HG03097 (cell line): ENCODE measurements around the gene NKAIN1.

ENCODE experiments used
- ATAC-seq: cut with Tn5 transposase; IDR thresholded peaks from one replicate; pipeline ENCODE4 v1.9.1; 2021; ENCODE audit not compliant: unreplicated experiment, low FRiP score

NKAIN1 gene

DNA sequence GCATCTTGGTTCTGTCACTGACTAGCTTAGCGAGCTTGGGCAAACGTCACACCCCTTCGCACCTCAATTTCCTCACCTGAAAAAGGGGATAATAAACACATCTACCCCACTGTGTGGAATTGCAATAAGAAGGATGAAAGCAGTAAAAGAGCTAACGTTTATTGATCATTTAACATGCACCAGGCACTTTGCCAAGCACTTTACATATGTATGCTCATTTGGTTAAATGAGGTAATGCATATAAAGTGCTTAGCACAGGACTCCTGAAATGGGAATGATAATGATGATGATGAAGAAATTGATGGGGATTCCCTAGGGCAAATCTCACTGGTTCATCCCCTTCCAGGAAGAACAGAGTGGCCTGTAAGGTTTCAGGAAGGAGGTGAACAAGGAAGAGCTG, 4.8 kb downstream of the NKAIN1 start:
- ATAC-seq: no peak

DNA sequence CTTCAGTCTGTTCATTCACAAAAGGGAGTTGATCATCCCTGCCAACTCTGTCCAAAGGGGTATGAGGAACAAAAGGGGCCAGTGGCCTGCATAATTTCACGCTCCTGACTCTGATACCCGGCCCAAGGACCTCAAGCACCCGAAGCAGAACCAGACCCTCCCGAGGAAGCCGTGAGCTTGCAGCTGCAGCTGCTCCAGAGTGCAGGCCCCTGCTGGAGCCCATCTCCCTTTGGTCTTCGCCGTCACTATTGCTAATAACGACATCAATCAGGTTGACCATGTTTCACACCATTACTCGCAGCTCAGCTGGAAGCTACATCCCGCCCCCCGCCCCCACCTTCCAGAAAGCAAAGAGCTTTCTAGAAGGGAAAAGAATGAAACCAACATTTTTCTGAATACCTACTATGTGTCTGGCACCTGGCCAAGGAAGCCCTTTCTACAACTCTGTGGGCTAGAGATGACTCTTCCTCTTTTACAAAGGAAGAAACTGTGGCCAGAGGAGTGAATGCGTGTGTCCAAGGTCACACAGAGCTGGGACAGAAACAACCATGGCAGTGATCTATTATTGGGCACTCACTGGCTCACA, 5.5 kb downstream of the NKAIN1 start:
- no peak for ATAC-seq

DNA sequence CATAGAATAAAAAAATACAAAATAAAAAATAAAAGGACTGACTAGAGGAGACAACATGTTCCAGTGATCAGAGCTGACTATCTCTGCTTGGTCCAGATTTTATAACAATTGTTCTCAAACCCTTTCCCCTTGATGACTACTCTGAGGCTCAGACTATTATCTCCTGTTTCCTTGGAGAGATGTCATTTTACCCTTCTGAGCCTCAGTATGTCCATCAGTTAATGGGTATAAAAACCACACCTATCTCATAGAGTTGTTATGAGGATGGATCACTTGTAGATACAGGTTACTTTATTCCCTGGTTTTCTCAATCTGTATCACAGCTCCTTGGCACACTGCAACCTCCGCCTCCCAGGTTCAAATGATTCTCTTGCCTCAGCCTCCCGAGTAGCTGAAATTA, 7.0 kb downstream of the NKAIN1 start:
- ATAC-seq: no peak

DNA sequence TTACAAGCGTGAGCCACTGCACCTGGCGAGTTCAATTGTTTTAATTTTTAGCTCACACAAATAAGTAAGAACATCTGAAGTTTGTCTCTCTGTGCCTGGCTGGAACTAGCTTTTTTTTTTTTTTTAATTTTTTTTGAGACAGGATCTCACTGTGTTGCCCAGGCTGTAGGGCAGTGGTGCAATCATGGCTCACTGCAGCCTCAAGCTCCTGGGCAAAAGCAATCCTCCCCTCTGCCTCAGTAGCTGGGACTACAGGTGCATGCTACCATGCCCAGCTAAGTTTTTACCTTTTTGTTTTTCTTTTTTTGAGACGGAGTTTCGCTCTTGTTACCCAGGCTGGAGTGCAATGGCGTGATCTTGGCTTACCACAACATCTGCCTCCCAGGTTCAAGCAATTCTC, 7.9 kb downstream of the NKAIN1 start:
- no peak for ATAC-seq

DNA sequence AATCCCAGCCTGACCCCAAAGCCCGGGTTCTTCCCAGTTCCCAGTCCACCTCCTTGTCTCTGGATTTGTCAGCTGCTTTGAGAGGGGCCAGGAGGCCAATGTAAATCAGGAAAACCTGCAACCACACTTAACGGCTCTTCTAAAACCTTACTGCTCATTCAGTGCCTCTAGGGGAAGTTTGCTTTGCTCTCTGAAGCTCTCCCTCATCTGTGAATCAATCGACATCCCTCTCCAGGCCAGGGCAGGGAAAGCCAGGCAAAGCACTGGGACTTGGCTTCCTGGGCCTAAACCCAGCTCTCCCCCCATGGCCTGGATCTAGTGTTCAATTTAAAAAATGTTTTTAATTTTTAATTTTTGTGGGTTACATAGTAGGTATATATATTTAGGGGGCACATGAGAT, 9.3 kb downstream of the NKAIN1 start:
- ATAC-seq: no peak

DNA sequence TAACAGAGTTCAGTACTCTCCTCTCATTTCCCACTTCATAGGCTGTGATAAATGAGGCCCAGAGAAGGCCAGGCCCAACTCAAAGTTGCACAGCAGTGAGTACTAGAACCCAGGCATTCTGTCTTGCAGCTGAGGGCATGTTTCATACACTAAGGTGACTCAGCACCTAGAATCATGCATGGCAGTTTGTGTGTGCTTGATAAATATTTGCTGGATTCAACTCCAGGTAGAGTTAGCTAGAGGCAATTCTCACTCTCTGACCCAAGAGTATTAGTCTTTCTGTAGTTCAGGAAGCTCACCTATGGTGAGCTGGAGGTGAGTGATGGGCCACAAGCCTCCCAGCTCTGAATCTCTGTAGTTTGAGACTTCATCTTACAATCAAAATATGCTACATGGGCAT, 10.7 kb downstream of the NKAIN1 start:
- ATAC-seq: no peak

DNA sequence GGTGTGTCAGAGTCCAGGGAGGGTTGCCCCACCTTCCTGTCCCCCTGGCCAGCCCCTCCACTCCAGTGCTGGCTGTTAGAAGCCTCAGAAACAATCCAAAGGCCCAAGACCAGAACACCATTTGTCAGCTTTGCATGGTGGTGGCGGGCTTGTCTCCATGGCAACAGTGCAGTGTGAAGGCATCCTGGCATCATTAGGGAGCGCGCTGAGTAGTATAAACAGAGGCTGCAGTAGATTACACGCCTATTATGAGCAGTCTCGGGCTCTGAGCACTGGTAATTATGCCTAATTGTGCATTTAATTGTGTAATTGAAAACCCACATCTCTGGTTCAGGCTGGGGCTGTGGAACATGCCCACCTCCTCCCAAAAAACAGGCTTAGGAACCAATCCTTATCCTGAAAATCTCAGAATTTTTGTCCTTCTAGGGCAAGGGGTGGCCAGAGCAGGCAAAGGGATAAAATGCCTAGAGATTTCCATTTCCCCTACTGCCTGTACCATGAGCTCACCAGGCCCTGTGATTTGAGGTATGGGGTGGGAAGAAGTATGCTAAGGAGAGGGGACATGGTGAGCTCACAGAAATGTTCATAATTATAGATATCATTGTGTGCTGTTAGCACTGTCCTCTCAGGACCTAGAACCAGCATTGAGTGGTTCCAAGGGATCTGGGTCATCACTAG, 11.7 kb downstream of the NKAIN1 start:
- ATAC-seq: no peak

DNA sequence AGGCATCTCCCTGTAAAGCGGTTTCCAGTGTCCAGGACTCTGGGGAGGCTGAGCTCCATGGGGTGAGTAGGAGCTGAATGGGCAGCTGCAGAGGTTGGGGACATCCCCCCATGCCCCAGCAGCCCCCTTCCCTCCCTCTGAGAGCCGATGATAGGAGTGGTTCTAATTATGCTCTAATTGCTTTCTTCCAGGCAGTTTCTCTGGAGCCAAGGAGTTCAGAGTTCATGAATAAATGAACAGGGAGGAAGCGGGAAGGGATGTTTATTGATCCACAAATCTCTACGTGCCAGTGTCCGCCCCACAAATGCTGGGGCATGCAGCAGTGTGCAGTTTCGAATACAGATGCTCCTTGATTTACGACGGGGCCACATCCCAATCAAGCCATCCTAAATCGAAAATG, 15.6 kb downstream of the NKAIN1 start:
- ATAC-seq: no peak

DNA sequence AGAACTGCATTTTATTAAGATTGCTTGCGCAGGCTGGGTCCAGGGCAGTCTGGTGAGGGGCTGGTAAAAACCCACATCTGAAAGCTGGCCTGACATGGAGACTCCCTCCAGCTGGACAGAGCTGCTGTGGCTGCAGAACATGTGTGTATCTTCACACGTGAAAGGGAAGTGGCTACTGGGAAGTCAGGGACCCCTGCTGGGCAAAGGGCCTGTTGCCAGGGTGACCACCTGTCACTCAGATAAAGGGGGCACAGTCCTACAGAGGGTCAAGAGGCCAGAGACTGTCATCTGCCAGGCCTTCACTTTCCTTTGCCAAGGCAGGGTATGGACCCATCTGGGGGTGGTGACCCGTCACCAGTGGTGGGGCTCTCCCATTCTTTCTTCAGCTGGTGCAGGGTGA, 17.5 kb downstream of the NKAIN1 start:
- ATAC-seq: no peak

DNA sequence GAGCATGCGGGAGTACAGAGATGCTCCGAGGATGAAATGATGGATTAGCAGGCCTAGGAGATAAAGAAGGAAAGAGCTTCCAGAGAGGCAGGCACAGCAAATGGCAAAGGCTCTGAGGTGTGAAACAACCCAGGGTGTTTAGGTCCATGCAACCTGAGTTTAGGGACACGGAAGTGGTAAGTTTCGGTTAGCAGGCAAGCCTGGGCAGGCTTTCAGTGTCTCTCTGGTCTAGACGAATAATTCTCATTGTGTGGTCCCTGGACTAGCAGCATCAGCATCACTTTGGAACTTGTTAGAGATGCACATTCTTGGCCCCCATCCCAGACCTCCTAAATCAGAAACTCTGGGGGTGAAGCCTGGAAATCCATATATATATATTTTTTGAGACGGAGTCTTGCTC, 18.6 kb downstream of the NKAIN1 start:
- no peak for ATAC-seq

DNA sequence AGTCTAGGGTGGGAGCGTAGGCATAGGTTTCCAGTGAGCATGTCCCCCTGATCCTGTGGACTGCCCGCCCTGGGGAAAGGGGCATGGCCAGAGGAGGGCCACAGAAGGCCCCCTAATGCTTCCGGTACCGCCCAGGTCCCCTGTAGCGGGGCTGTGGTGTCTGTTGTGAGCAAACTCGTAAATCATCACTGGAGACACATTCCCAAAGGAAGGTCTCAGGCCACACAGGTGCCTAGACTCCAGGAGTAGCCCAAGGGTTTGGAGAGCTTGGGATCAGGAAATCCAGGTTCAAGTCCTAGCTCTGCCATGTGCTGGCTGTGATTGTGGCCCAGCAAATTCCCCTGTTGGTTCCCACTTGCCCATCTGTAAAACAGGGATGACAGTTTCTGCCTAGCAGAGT, 20.2 kb downstream of the NKAIN1 start:
- ATAC-seq: no peak

DNA sequence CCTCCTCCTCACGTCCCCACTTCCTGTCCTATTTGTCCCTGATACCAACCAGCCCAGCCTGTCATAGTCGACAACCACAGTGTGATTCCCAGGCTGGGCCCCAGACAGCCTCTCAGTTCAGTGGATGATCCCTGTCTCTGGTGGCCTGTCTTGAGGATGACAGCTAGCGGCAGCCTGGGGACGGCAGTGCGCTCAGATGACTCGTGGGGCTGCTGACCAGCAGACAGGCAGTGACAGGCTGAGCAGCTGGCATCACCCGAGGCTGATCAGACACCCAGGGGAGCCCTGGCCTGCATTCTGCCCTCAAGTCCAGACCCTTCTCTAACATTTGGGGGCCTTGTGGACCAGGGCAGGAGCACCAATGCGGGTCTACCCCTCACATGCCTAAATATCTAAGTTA, 21.0 kb downstream of the NKAIN1 start:
- ATAC-seq: no peak

DNA sequence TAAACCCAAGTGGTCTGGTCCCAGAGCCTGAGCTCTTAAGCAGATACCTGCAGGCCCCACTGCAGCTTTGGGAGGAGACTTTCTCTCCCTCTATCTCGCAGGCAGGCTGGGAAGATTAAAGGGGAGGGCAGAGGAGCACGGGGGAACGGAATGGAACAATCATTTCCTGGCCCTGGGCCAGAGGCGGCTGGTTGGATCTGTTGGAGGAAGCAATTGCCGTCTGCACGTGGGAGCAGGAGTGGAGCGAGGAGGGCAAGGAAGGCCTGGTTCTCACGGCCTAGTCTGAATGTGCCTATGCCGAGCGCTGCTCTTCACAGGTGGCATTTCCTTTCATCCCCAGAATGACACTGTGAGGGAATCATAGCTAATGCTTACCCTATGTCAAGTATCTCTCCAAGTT, 23.7 kb downstream of the NKAIN1 start:
- ATAC-seq: no peak

DNA sequence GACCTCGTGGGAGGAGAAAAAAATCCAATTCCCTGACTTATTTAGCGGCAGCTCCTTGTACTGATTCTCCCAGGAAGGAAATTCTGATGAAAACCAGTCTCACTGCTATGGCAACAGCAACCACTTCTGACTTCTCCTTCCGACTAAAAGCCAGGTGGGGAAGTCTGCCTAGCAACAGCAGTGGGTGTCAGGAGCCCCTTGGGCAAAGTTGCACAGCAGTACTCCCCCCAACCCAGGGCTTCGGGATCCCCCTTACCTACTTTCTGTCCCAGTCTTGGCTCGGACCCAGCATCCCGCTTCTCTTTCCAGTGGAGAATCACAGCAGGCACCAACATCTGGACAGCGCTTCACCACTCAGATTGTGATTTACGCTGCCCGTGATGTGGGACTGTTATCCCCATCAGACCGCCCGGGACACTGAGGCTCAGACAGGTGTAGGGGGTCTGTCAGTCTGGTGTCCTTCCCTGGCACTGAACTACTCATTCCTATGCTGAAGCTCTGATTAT, 24.6 kb downstream of the NKAIN1 start:
- no peak for ATAC-seq

DNA sequence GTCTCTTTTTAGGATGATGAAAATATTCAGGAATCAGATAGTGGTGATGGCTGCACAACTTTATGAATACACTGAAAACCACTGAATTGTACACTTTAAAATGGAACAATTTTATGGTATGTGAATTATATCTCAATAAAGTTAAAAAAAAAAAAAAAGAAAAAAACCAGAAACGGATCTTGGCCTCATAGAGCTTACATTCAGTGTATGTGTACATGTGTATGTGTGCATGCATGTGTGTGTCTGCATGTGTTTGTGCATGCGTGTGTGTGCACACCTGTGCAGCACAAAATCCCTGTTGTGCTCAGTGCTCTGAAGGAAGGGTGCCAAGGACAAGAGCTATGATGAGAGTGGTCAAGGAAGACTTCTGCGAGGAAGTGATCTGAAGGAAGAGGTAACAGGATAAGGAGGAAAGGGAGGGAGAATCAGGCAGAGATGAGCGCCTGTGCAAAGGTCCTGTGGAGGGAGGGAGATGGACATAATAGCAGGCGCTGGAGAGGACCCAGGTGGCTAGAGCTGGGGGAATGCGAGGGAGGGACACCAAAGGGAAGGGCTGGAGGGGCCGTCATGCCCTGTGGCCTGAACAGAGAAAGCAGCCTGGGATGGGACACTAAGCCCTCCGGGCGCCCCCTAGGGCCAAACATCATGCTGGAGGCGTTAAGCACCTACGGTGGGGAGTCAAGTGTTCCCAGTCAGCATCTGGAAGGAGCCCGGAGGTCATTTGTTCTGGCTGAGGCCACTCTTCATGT, 25.2 kb downstream of the NKAIN1 start:
- no peak for ATAC-seq

DNA sequence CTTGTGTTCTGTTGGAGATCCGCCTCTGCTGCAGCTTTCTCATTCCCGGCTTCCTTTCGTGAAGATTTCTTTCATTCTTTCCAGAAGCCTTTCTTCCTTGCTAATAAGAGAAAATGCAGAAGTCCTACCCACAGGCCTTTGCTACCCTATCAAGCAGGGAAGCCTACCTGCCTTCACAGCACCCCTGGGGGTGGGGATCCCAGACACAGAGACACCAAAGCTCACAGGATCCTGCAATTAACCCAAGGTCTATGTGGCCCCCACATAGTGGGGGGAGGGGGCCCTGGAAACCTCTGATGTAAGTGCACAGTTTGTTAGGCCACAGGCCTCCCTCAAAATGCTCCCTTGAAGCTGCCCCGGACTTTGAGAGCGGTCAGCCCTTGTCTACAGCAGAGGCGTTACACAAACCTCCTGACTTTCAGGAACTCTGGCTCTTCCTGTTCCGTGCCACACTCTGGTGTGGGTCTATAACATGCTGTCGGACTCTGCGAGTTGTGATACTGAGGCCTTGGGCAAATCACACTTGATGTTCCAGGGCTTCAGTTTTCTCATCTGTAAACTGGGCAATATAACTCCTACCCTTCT, 31.2 kb downstream of the NKAIN1 start:
- no peak for ATAC-seq

DNA sequence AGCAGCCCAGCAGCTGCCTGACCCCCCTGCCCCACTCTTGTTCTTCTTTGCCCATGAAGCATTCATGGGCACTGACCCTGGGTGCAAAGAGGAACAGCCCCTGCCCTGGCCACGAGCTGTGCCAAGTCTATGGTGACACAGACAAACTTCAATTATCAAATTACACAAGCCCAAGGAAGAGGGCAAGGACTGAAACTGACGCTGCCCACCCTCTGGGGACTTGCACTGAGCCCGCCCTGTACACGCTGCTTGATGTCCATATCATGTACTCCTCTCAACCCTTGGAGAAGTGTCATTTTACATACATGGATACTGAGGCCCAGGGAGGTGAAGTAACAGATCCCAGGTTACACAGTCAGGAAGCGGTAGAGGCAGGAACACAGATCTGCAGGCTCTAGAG, 32.1 kb downstream of the NKAIN1 start:
- ATAC-seq: no peak

DNA sequence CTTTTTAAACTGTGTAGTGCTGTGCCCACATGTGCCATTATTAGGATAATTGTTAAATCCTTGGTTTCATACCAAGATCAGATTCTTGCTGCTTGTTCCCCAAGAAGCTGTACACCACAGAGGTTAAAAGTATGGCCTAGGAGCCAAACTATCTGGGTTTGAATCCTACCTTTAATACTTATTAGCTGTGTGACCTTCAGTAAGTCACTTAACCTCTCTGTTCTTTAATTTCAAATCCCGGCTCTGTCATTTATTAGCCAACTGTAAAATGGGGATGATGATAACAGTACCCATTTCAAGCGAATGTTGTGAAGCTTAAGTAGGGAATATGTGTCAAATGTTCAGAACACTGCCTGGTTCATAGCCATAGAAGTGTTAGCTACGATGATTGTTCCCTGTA, 32.6 kb downstream of the NKAIN1 start:
- ATAC-seq: no peak

DNA sequence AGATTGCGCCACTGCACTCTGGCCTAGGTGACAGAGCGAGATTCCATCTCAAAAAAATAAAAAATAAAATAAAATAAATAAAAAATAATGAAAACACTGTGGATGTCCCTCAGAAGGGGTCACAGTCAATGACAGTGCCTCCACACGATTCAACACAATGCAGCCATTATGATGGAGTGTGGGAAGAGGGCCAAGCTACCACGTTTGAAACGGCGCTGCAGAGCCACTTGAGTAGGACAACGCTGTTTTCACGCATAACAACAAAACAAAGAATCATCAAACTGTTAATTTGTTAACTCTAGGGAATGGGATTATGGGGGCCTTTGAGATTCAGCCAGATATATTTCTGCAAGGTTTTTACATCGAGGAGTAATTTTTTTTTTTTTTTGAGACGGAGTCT, 36.5 kb downstream of the NKAIN1 start:
- no peak for ATAC-seq

DNA sequence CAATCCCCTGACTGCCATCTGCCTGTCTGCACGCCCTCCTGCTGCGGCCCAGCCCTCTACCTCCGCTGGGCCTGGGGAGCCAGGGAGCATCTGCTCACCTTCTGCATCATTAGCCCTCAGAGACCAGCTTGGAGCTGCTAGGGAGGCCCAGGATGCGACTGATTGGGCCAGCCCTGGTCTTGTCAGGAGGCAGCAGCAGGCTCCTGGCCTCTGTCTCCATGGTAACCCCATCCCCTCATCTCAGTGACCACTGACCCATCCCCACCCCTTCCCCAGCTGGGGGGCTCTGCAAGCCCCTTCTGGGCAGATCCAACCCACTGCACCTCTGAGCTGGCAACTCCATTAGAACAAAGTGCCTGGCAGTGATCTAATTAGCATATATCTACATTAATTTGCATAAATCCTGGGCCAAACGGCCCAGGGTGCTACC, 37.7 kb downstream of the NKAIN1 start:
- no peak for ATAC-seq

DNA sequence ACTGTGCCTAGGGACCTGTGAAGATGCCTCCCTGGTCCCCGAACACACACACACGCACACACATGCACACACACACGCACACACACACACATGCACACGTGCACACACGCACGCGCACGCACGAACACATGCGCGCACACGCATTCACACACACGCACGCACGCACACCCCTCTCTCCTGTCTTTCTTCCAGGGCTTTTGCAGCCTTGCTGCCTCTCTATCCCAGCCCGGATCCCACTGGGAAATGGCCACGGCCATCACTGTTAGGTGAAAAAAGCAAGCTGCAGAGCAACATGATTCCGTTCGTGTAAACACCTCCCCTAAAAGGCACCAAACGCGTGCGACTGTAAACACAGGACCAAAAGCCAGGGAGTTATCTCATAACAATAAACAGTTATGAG, 39.7 kb downstream of the NKAIN1 start:
- ATAC-seq: no peak
